Nephron progenitor cell (in vitro differentiated cells): ENCODE measurements around the gene TTC24.

Source experiments
- DNase-seq: peaks from one replicate; pipeline ENCODE4 v3.0.0; 2021
- H3K27ac Mint-ChIP-seq: 2 replicates; pipeline ENCODE4 v1.8.0; 2021; ENCODE audit warnings: mild to moderate bottlenecking, moderate library complexity, mixed read lengths
- H3K27me3 Mint-ChIP-seq: 2 replicates; pipeline ENCODE4 v1.8.0; 2021; ENCODE audit warnings: mild to moderate bottlenecking, low read depth, mixed read lengths; ENCODE audit not compliant: poor library complexity
- H3K36me3 Mint-ChIP-seq: 2 replicates; pipeline ENCODE4 v1.8.0; 2021; ENCODE audit warnings: low read depth, mixed read lengths
- H3K4me1 Mint-ChIP-seq: 2 replicates; pipeline ENCODE4 v1.8.0; 2021; ENCODE audit warnings: mixed read lengths
- H3K4me3 Mint-ChIP-seq: 2 replicates; pipeline ENCODE4 v1.8.0; 2021; ENCODE audit warnings: mild to moderate bottlenecking, moderate library complexity, mixed read lengths
- H3K9me3 Mint-ChIP-seq: 2 replicates; pipeline ENCODE4 v1.8.0; 2021; ENCODE audit warnings: mild to moderate bottlenecking, moderate library complexity, mixed read lengths
- TF ChIP-seq, protein P1 (sequence below): fragments of 200-600 bp; sonication (generic); IDR thresholded peaks from 2 replicates; pipeline ENCODE4 v1.5.0; 2021; ENCODE audit warnings: antibody characterized with exemption

TTC24 gene

DNA sequence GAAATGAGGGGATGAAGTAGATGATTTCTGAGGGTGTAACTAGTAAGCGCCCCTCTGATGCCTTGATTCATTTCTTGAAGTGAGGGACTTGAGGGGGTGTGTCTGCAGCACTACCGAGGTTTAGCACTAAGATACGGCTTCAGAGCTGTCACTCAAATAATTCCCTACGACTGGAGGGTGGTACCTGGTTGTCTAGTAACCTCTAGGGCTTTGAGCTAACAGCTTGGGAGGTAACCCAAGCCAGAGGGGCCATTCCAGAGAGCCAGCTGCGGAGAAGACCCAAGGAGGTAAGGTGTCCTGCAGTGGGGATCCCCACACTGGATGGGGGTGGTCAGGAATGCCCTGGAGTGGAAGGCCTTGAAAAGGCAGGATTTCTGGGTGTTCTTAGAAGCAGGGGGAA is at the start of gene TTC24:
Gene TTC24, plus strand, starts transcription at position 252 of the 400 bp plus-strand sequence. CDS start 1,642 bp downstream, outside the sequence.
- H3K36me3 Mint-ChIP-seq, result no peaks in the 10 kb centered on the region

DNA sequence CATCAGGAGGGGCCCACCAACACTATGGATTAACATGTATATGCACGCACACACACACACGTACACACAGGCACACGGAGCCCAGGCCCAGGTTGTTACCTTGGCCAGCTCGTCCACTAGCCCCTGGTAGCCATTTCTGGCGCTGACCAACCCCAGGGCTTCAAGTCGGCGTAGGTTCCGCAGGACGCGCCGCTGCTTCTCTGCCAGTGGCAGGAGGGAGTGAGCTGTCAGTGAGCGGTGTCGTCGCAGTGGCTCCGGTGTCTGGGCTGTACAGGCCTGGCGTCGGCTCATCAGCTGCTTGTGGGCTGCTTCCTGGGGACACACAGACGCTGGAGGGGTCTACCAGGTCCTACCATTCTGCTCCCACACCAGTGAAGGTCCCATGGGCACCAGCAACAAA is 49.5 kb upstream of the TTC24 start:
- Mint-ChIP-seq H3K9me3 (no peaks in the 10 kb centered on the region), H3K27me3 (no peaks in the 10 kb centered on the region), H3K4me1 (peaks cover 16% of the 10 kb centered on the region), H3K27ac (no peak overlapping the region), H3K36me3 (peaks cover 55% of the 10 kb centered on the region), H3K4me3 (no peak overlapping the region)
- DNase-seq, result no peak
- TF ChIP-seq, protein P1, sequence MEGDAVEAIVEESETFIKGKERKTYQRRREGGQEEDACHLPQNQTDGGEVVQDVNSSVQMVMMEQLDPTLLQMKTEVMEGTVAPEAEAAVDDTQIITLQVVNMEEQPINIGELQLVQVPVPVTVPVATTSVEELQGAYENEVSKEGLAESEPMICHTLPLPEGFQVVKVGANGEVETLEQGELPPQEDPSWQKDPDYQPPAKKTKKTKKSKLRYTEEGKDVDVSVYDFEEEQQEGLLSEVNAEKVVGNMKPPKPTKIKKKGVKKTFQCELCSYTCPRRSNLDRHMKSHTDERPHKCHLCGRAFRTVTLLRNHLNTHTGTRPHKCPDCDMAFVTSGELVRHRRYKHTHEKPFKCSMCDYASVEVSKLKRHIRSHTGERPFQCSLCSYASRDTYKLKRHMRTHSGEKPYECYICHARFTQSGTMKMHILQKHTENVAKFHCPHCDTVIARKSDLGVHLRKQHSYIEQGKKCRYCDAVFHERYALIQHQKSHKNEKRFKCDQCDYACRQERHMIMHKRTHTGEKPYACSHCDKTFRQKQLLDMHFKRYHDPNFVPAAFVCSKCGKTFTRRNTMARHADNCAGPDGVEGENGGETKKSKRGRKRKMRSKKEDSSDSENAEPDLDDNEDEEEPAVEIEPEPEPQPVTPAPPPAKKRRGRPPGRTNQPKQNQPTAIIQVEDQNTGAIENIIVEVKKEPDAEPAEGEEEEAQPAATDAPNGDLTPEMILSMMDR, result no peak

More for the DNA sequence above, at the start of gene TTC24:
- DNase-seq, result no peak
- H3K27me3 Mint-ChIP-seq, result peaks cover 3% of the 10 kb centered on the region
- no peaks in the 10 kb centered on the region for H3K9me3 Mint-ChIP-seq
- peaks cover 81% of the 10 kb centered on the region for H3K4me1 Mint-ChIP-seq
- H3K27ac Mint-ChIP-seq, result peak within 1 kb of the TSS; percentile 83
- peak within 1 kb of the TSS; percentile 11 for H3K4me3 Mint-ChIP-seq
- TF ChIP-seq, protein P1, result no peak

DNA sequence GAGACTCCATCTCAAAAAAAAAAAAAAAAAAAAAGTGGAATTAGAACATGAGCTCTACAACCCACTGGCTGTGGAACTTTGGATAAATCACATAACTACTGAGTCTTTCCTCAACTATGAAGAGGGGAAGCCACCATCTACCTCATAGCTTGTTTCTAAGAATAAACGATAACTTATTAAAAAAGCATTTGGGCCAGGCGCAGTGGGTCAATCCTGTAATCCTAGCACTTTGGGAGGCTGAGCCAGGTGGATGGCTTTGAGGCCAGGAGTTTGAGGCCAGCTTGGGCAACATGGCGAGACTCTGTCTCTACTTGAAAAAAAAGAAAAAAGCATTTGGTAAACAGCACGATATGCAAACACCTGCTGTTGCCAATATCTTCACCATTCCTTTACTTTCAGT is 47.1 kb upstream of the TTC24 start:
- TF ChIP-seq, protein P1, result no peak
- no peaks in the 10 kb centered on the region for H3K9me3 Mint-ChIP-seq
- H3K27me3 Mint-ChIP-seq, result peaks cover 4% of the 10 kb centered on the region
- no peak overlapping the region for H3K27ac Mint-ChIP-seq
- H3K4me1 Mint-ChIP-seq, result no peaks in the 10 kb centered on the region
- H3K4me3 Mint-ChIP-seq, result no peak overlapping the region
- peaks cover 63% of the 10 kb centered on the region for H3K36me3 Mint-ChIP-seq
- no peak for DNase-seq

DNA sequence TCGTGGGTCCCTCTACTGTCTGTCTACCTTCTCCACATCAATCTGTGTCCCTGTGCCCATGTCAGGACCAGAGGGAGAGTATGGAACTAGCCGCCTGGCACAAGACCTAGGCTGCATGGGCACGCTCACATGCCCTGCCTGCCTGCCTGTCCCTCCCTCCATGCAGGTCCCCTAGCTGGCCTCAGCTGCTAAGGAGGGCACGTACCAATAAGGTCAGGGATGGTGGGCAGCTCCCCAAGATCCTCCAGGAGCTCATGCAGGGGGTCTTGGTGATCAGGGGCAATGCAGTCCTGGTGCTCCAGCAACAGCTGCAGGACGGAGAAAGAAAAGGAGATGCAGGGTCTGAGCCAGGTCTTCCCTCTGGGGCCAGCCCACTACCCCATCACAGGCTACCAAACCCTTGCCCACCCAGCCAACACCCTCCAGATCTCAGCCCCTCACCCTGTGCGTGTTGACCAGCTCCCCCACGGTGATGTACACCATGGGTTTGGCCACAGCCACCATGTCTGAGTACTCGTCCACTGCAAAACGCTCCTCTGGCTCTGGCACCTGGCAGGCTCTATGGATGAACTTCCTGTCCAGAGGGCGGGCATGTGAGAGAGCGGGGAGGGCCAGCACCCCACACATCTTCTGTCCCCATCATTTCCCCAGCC is 45.8 kb upstream of the TTC24 start:
- Mint-ChIP-seq H3K4me1 (no peaks in the 10 kb centered on the region), H3K9me3 (no peaks in the 10 kb centered on the region), H3K27me3 (peaks cover 4% of the 10 kb centered on the region), H3K36me3 (peaks cover 58% of the 10 kb centered on the region), H3K4me3 (no peak overlapping the region), H3K27ac (peak overlapping the region; percentile 43)
- TF ChIP-seq, protein P1, result no peak
- no peak for DNase-seq

DNA sequence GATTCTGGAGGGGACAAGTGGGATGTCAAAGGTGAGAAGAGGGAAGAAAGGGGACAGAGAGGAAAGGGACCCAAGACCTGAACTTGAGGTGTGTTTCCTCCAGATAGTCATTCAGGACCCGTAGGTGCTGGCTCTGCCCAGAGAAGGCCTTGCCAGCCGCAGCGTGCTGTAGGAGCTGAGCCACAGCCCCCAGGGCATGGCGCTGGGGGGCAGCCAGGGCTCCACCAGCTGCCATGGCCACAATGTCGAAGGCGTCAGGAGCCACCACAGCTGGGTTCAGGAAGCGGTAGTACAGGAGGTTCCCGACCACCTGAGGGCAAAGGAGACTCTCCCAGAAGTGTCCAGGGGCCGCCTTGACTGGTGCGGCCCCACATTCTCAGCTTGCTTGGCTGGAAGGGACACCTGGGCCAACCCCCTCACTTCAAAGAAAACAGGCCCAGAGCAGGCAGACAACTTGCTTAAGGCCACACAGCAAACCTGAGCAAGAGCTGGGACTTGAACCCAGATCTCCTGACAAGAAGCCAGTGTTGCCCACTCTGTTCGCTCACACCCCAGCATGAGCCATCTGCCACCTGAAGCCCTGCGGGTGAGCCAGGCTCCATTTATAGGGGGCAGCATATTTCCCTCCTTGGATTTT is 45.0 kb upstream of the TTC24 start:
- no peaks in the 10 kb centered on the region for H3K9me3 Mint-ChIP-seq
- no peak for DNase-seq
- H3K4me3 Mint-ChIP-seq, result no peak overlapping the region
- peaks cover 4% of the 10 kb centered on the region for H3K27me3 Mint-ChIP-seq
- peaks cover 58% of the 10 kb centered on the region for H3K36me3 Mint-ChIP-seq
- TF ChIP-seq, protein P1, result no peak
- no peaks in the 10 kb centered on the region for H3K4me1 Mint-ChIP-seq
- no peak overlapping the region for H3K27ac Mint-ChIP-seq

DNA sequence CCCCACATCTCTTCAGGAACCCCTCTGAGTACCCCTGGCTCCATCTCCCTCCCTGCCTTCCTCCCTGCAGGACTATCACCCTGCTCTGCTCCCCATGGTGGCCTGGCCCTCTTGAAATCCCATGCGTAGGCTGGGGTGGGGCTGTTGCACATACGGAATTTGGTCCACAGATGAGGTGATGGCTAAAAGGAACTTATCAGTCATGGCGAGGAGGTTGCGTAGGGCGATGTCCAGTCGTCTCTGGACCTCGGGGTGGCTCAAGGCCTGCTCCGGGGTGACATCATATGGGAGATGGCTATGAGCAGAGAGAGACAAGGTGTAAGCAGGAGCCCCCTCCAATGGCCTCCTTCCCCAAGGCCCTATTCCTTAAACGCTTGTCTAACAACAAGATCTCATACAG is 42.5 kb upstream of the TTC24 start:
- H3K4me3 Mint-ChIP-seq, result no peak overlapping the region
- peaks cover 70% of the 10 kb centered on the region for H3K36me3 Mint-ChIP-seq
- peaks cover 4% of the 10 kb centered on the region for H3K27me3 Mint-ChIP-seq
- TF ChIP-seq, protein P1, result no peak
- H3K4me1 Mint-ChIP-seq, result no peaks in the 10 kb centered on the region
- H3K27ac Mint-ChIP-seq, result no peak overlapping the region
- DNase-seq, result no peak
- H3K9me3 Mint-ChIP-seq, result no peaks in the 10 kb centered on the region
